Ureter (tissue), 1 donor: ENCODE results near the gene MYO3A. TPM values are rescaled to one million over a fixed set of nuclear protein-coding genes. Genes with fewer than 3 reads are reported as not detected.

Source experiments
- DNase-seq: peaks from one replicate; pipeline ENCODE4 v3.0.0-alpha.2; 2020; ENCODE audit warnings: low spot score
- total RNA-seq: library from RNA; stranded (reverse); gene quantifications from one replicate; pipeline ENCODE4 v1.2.4, GENCODE V29; 2023
- donor health status: DM: yes; HTN: yes; CAD: no.

MYO3A gene
- total RNA-seq, 1 donor from 2014 or later, result 0.70 TPM

GRCh38 chr10:26214004-26214403 is 280.0 kb downstream of the MYO3A start:
- DNase-seq, result no peak

- no peak for DNase-seq
These were observed 280.7 kb downstream of the MYO3A start for GRCh38 chr10:26214551-26215395.

GRCh38 chr10:26215396-26215934 is 281.4 kb downstream of the MYO3A start:
- DNase-seq, result no peak

GRCh38 chr10:26215935-26216584 is 282.0 kb downstream of the MYO3A start:
- DNase-seq, result no peak

GRCh38 chr10:26216585-26217395 is 282.8 kb downstream of the MYO3A start, which contains the start of gene GAD2:
Gene GAD2 (plus strand): TSS chr10:26216774. CDS start chr10:26216810, 36 bp downstream.
- DNase-seq, result no peak

GRCh38 chr10:26217396-26218086 is 283.5 kb downstream of the MYO3A start:
- DNase-seq, result no peak

- no peak for DNase-seq
These were observed 285.6 kb downstream of the MYO3A start for GRCh38 chr10:26219676-26220075.

- DNase-seq, result no peak
These were observed 286.9 kb downstream of the MYO3A start for GRCh38 chr10:26220901-26221300.

GRCh38 chr10:26221541-26221940 is 287.5 kb downstream of the MYO3A start:
- no peak for DNase-seq

GRCh38 chr10:26222563-26222962 is 288.5 kb downstream of the MYO3A start:
- no peak for DNase-seq

GRCh38 chr10:26225322-26225721 is 291.3 kb downstream of the MYO3A start:
- DNase-seq, result no peak

GRCh38 chr10:26227786-26228185 is 293.8 kb downstream of the MYO3A start:
- no peak for DNase-seq

GRCh38 chr10:26232174-26232573 is 298.1 kb downstream of the MYO3A start:
- no peak for DNase-seq

GRCh38 chr10:26235761-26236160 is 301.7 kb downstream of the MYO3A start:
- no peak for DNase-seq

GRCh38 chr10:26238378-26238777 is 304.3 kb downstream of the MYO3A start:
- DNase-seq, result no peak

GRCh38 chr10:26242706-26243350 is 308.8 kb downstream of the MYO3A start:
- DNase-seq, result no peak

- DNase-seq, result no peak
These were observed 309.3 kb downstream of the MYO3A start for GRCh38 chr10:26243351-26243720.

GRCh38 chr10:26249681-26250080 is 315.7 kb downstream of the MYO3A start:
- DNase-seq, result no peak

GRCh38 chr10:26251925-26252324 is 317.9 kb downstream of the MYO3A start:
- no peak for DNase-seq

GRCh38 chr10:26254616-26255015 is 320.6 kb downstream of the MYO3A start:
- DNase-seq, result no peak

- no peak for DNase-seq
These were observed 325.3 kb downstream of the MYO3A start for GRCh38 chr10:26259341-26259740.
